ENCODE results near the gene SRGAP1. TPM values are rescaled to one million over a fixed set of nuclear protein-coding genes. Genes with fewer than 3 reads are reported as not detected.
A peak's percentile ranks its signal among the peaks of the same experiment; 100 is the strongest.

The SRGAP1 gene
- total RNA-seq, 4 donors from 2014 or later: 7.2 to 22.9 (median 11.5) TPM

- Histone ChIP-seq H3K36me3 (no peaks in the 10 kb centered on the region), H3K27me3 (no peaks in the 10 kb centered on the region), H3K9me3 (no peaks in the 10 kb centered on the region), H3K4me3 (no peak overlapping the region), H3K4me1 (peaks cover 1 to 39% (median 19%) of the 10 kb centered on the region in 3 donors), H3K27ac (peak overlapping the region in 3 of 4 donors; percentile 58 to 73 (median 71))
- ATAC-seq: peak; percentile 90
- 21 to 30% methylated on average over 12 of the region's 12 CpGs for WGBS, 2 donors (ENCODE audit: low coverage in 1 of 2)
- TF ChIP-seq, protein P1, sequence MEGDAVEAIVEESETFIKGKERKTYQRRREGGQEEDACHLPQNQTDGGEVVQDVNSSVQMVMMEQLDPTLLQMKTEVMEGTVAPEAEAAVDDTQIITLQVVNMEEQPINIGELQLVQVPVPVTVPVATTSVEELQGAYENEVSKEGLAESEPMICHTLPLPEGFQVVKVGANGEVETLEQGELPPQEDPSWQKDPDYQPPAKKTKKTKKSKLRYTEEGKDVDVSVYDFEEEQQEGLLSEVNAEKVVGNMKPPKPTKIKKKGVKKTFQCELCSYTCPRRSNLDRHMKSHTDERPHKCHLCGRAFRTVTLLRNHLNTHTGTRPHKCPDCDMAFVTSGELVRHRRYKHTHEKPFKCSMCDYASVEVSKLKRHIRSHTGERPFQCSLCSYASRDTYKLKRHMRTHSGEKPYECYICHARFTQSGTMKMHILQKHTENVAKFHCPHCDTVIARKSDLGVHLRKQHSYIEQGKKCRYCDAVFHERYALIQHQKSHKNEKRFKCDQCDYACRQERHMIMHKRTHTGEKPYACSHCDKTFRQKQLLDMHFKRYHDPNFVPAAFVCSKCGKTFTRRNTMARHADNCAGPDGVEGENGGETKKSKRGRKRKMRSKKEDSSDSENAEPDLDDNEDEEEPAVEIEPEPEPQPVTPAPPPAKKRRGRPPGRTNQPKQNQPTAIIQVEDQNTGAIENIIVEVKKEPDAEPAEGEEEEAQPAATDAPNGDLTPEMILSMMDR (IDR thresholded peaks at IDR 0.05): no peak
- TF ChIP-seq POLR2A (IDR thresholded peaks at IDR 0.05): no peak
- no peak for TF ChIP-seq EP300 (IDR thresholded peaks at IDR 0.05)
- TF ChIP-seq POLR2AphosphoS5 (IDR thresholded peaks at IDR 0.05): peak; percentile 71
Observed at GRCh38 chr12:64088431-64089349, 244.2 kb downstream of the SRGAP1 start.

GRCh38 chr12:64090047-64090446 lies 245.5 kb downstream of the SRGAP1 start:
- TF ChIP-seq, protein P1 (IDR thresholded peaks at IDR 0.05): no peak
- TF ChIP-seq EP300 (IDR thresholded peaks at IDR 0.05) (no peak), POLR2A (IDR thresholded peaks at IDR 0.05) (no peak), POLR2AphosphoS5 (IDR thresholded peaks at IDR 0.05) (no peak)
- Histone ChIP-seq H3K36me3 (peaks cover 0 to under 1% of the 10 kb centered on the region in 2 donors), H3K4me1 (peaks cover 0 to 33% (median 17%) of the 10 kb centered on the region in 3 donors), H3K27me3 (no peaks in the 10 kb centered on the region), H3K4me3 (no peak overlapping the region), H3K27ac (no peak overlapping the region), H3K9me3 (no peaks in the 10 kb centered on the region)
- WGBS, 2 donors (ENCODE audit: low coverage in 1 of 2): 88 to 90% methylated on average over 1 of the region's 1 CpG
- ATAC-seq: no peak

DNA sequence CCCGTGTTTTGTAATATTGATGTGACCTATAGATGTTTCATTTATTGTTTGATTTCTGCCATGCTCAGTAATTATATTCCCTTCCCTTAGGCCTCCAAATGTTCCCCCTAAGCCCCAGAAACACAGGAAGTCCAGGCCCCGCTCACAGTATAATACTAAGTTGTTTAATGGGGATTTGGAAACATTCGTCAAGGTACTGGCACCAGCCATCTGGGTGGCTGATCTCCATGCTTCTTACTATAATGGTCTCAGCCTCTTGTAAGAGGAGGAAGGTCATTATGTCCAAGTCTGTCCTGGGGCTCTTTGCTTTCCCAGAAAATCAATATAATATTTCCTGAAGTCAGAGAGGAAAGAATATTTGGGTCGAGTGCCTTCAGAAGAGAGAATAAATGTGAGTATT lies 246.7 kb downstream of the SRGAP1 start:
- no peak for ATAC-seq
- Histone ChIP-seq H3K36me3 (peaks cover 0 to 5% of the 10 kb centered on the region in 2 donors), H3K4me1 (peaks cover 0 to 33% (median 17%) of the 10 kb centered on the region in 3 donors), H3K9me3 (no peaks in the 10 kb centered on the region), H3K4me3 (no peak overlapping the region), H3K27me3 (no peaks in the 10 kb centered on the region), H3K27ac (no peak overlapping the region)
- WGBS, 2 donors (ENCODE audit: low coverage in 1 of 2): 67 to 84% methylated on average over 4 of the region's 4 CpGs
- no peak for TF ChIP-seq POLR2AphosphoS5 (IDR thresholded peaks at IDR 0.05)
- TF ChIP-seq EP300 (IDR thresholded peaks at IDR 0.05): no peak
- TF ChIP-seq, protein P1 (IDR thresholded peaks at IDR 0.05): no peak
- TF ChIP-seq POLR2A (IDR thresholded peaks at IDR 0.05): no peak

- 86 to 87% methylated on average over 4 of the region's 4 CpGs for WGBS, 2 donors (ENCODE audit: low coverage in 1 of 2)
- TF ChIP-seq POLR2A (IDR thresholded peaks at IDR 0.05) (no peak), EP300 (IDR thresholded peaks at IDR 0.05) (no peak), POLR2AphosphoS5 (IDR thresholded peaks at IDR 0.05) (no peak)
- TF ChIP-seq, protein P1 (IDR thresholded peaks at IDR 0.05): no peak
- Histone ChIP-seq H3K4me1 (peaks cover 0 to 28% (median 17%) of the 10 kb centered on the region in 3 donors), H3K36me3 (peaks cover 0 to 8% of the 10 kb centered on the region in 2 donors), H3K4me3 (no peak overlapping the region), H3K27ac (no peak overlapping the region), H3K27me3 (no peaks in the 10 kb centered on the region), H3K9me3 (no peaks in the 10 kb centered on the region)
- no peak for ATAC-seq
Observed at GRCh38 chr12:64092507-64093196, 248.2 kb downstream of the SRGAP1 start.

All from gastroesophageal sphincter (tissue), 4 donors.